SK-N-SH (cell line): ENCODE results near the gene AKAP9. TPM values are rescaled to one million over a fixed set of nuclear protein-coding genes. Genes with fewer than 3 reads are reported as not detected.
"Not testable (repeated sequence)": the region's sequence is repeated elsewhere in the genome, so short reads cannot be mapped to it uniquely, and the experiment has no call there.

Source experiments
- CTCF ChIA-PET: fragments of 300-600, 350-600 bp; formaldehyde crosslinking; extraction: SDS; loops from one replicate; lab custom pipeline; 2021; lab: Yijun Ruan, JAX
- POLR2A ChIA-PET: fragments of 350-600 bp; sonication (Branson Sonifier 250); formaldehyde crosslinking; extraction: SDS; loops from one replicate; lab custom pipeline; 2020; ENCODE audit warnings: antibody characterized with exemption, inconsistent platforms; lab: Yijun Ruan, JAX
- DNase-seq: peaks from one replicate; pipeline ENCODE4 v3.0.0; 2012
- H2AFZ ChIP-seq: fragments of 200-600 bp; sonication (generic); 2 replicates; pipeline ENCODE4 v1.8.1; 2016; ENCODE audit warnings: antibody characterized with exemption, mild to moderate bottlenecking, low read depth
- H3F3A ChIP-seq: fragments of 200-600 bp; sonication (generic); replicated peaks from 2 replicates; pipeline ENCODE3; 2016; ENCODE audit warnings: antibody characterized with exemption, mild to moderate bottlenecking; ENCODE audit not compliant: insufficient read depth
- H3K27ac ChIP-seq, 2 experiments: fragments of 200-500 bp in 1 of 2; fragments of 200-600 bp in 1 of 2; sonication (Bioruptor generic) in 1 of 2; sonication (generic), shearing (Covaris generic) in 1 of 2; 2 replicates each; pipeline versions ENCODE4 v1.5.1 to v1.6.1; 2014 to 2016; ENCODE audit warnings: low read depth in 2 of 2, inconsistent platforms in 1 of 2, low read length in 1 of 2, mild to moderate bottlenecking in 1 of 2, mixed read lengths in 1 of 2
- H3K27me3 ChIP-seq: fragments of 200-600 bp; sonication (generic), shearing (Covaris generic); 2 replicates; pipeline ENCODE4 v1.6.1; 2016; ENCODE audit warnings: mixed run types; ENCODE audit not compliant: insufficient read depth
- H3K36me3 ChIP-seq, 2 experiments: fragments of 200-500 bp in 1 of 2; fragments of 200-600 bp in 1 of 2; sonication (Bioruptor generic) in 1 of 2; sonication (generic) in 1 of 2; replicated peaks in 1 of 2; 2 replicates each; pipeline versions ENCODE3 to v1.5.1; 2014 to 2016; ENCODE audit warnings: low read length in 1 of 2, mild to moderate bottlenecking in 1 of 2; ENCODE audit not compliant: insufficient read depth in 2 of 2, control insufficient read depth in 1 of 2
- H3K4me1 ChIP-seq, 2 experiments: fragments of 200-500 bp in 1 of 2; fragments of 200-600 bp in 1 of 2; sonication (Bioruptor generic) in 1 of 2; sonication (generic), shearing (Covaris generic) in 1 of 2; 2 replicates each; pipeline versions ENCODE4 v1.5.1 to v1.6.1; 2014 to 2016; ENCODE audit warnings: low read depth in 1 of 2, low read length in 1 of 2, mixed run types in 1 of 2; ENCODE audit not compliant: insufficient read depth in 2 of 2, control insufficient read depth in 1 of 2
- H3K4me2 ChIP-seq: fragments of 200-600 bp; sonication (generic), shearing (Covaris generic); 2 replicates; pipeline ENCODE4 v1.6.1; 2017; ENCODE audit warnings: mixed run types
- H3K4me3 ChIP-seq, 2 experiments: fragments of 200-500 bp in 1 of 2; fragments of 200-600 bp in 1 of 2; sonication (Bioruptor generic) in 1 of 2; sonication (generic), shearing (Covaris generic) in 1 of 2; 2 replicates each; pipeline versions ENCODE4 v1.5.1 to v1.8.1; 2014 to 2016; ENCODE audit warnings: low read depth in 2 of 2, inconsistent platforms in 1 of 2, low read length in 1 of 2, mild to moderate bottlenecking in 1 of 2, mixed read lengths in 1 of 2, moderate library complexity in 1 of 2
- H3K79me2 ChIP-seq: fragments of 200-600 bp; sonication (generic); 2 replicates; pipeline ENCODE4 v1.8.1; 2017; ENCODE audit warnings: mild to moderate bottlenecking; ENCODE audit not compliant: insufficient read depth
- H3K9ac ChIP-seq: fragments of 200-600 bp; sonication (generic); 2 replicates; pipeline ENCODE4 v1.6.1; 2017; ENCODE audit warnings: mixed run types
- H3K9me2 ChIP-seq: fragments of 200-600 bp; sonication (generic); 2 replicates; pipeline ENCODE4 v1.6.1; 2017; ENCODE audit warnings: mixed run types
- H3K9me3 ChIP-seq: fragments of 200-600 bp; sonication (generic); 2 replicates; pipeline ENCODE4 v1.6.1; 2017; ENCODE audit warnings: mixed run types, mild to moderate bottlenecking, moderate library complexity
- H4K20me1 ChIP-seq: fragments of 200-600 bp; sonication (generic); 2 replicates; pipeline ENCODE4 v1.6.1; 2017; ENCODE audit warnings: mild to moderate bottlenecking, mixed run types; ENCODE audit not compliant: insufficient read depth
- CHD2 ChIP-seq: fragments of 150-350 bp; IDR thresholded peaks from 2 replicates; pipeline ENCODE4 v1.6.1; 2018; ENCODE audit warnings: low read length; ENCODE audit not compliant: partially characterized antibody
- EZH2phosphoT487 ChIP-seq: fragments of 200-600 bp; sonication (generic); IDR thresholded peaks from 2 replicates; pipeline ENCODE4 v1.6.1; 2017; ENCODE audit warnings: low read depth, mixed run types, mild to moderate bottlenecking, antibody characterized with exemption, moderate library complexity, borderline replicate concordance
- FOSL2 ChIP-seq: IDR thresholded peaks from 2 replicates; pipeline ENCODE4 v1.4.0; 2012; ENCODE audit warnings: low read depth, mild to moderate bottlenecking, moderate library complexity, borderline replicate concordance
- FOXM1 ChIP-seq: IDR thresholded peaks from 2 replicates; pipeline ENCODE4 v1.4.0; 2012; ENCODE audit warnings: low read depth, mild to moderate bottlenecking
- GABPA ChIP-seq: IDR thresholded peaks from 2 replicates; pipeline ENCODE4 v1.4.0; 2012; ENCODE audit warnings: low read depth, mild to moderate bottlenecking
- JUND ChIP-seq: IDR thresholded peaks from 2 replicates; pipeline ENCODE4 v1.4.0; 2012
- NFIC ChIP-seq: IDR thresholded peaks from 2 replicates; pipeline ENCODE4 v1.4.0; 2012; ENCODE audit warnings: borderline replicate concordance
- RAD21 ChIP-seq: IDR thresholded peaks from 2 replicates; pipeline ENCODE4 v1.6.1; 2012; ENCODE audit warnings: mild to moderate bottlenecking, low read length
- REST ChIP-seq: IDR thresholded peaks from 2 replicates; pipeline ENCODE4 v1.6.1; 2012; ENCODE audit warnings: mild to moderate bottlenecking, low read depth, low read length, moderate library complexity
- RFX5 ChIP-seq: IDR thresholded peaks from 2 replicates; pipeline ENCODE4 v1.6.1; 2012; ENCODE audit warnings: mild to moderate bottlenecking, improper control_type of control experiment, low read length
- RXRA ChIP-seq: IDR thresholded peaks from 2 replicates; pipeline ENCODE4 v1.4.0; 2012; ENCODE audit warnings: low read depth, mild to moderate bottlenecking, borderline replicate concordance
- SIN3A ChIP-seq: IDR thresholded peaks from 2 replicates; pipeline ENCODE4 v1.6.1; 2012; ENCODE audit warnings: low read depth, mild to moderate bottlenecking, low read length, moderate library complexity, borderline replicate concordance
- USF1 ChIP-seq: IDR thresholded peaks from 2 replicates; pipeline ENCODE4 v1.4.0; 2012; ENCODE audit warnings: low read depth, borderline replicate concordance
- USF2 ChIP-seq: fragments of 150-350 bp; IDR thresholded peaks from 2 replicates; pipeline ENCODE4 v1.6.1; 2017; ENCODE audit warnings: antibody characterized with exemption, low read length, low read depth, borderline replicate concordance
- WGBS: methylation state at CpG from one replicate; pipeline ENCODE4 v1.1.6; 2017; ENCODE audit warnings: low lambda C conversion rate; 5-methylcytosine and 5-hydroxymethylcytosine counted together
- polyA plus RNA-seq, 3 experiments: library from polyadenylated mRNA; depleted of rRNA; stranded (reverse); fragments of >200 nt; gene quantifications; 2 replicates each; pipeline ENCODE4 v1.2.3, GENCODE V29; 2012

The AKAP9 gene
- polyA plus RNA-seq, 1 of the 3 experiments (the other 2 are of a cell fraction): 13.1 TPM

GRCh38 chr7:92095380-92095779 lies 154.7 kb downstream of the AKAP9 start:
- 90% methylated on average over 1 of the region's 1 CpG for WGBS
- H3F3A ChIP-seq: peaks cover 8% of the 10 kb centered on the region
- H3K4me3 ChIP-seq: no peak overlapping the region
- no peak overlapping the region for H3K9ac ChIP-seq
- H4K20me1 ChIP-seq: no peaks in the 10 kb centered on the region
- H3K9me2 ChIP-seq: no peaks in the 10 kb centered on the region
- H3K9me3 ChIP-seq: no peaks in the 10 kb centered on the region
- H2AFZ ChIP-seq: no peak overlapping the region
- no peaks in the 10 kb centered on the region for H3K4me1 ChIP-seq
- H3K4me2 ChIP-seq: no peak overlapping the region
- TF ChIP-seq FOSL2 (no peak), USF2 (no peak), FOXM1 (no peak), RXRA (no peak)
- ChIA-PET POLR2A (no interaction called here), CTCF (interaction anchor here (0.7 to 1.5 kb wide), 4 partner anchors 7 to 38 kb away, joined by 3 read pairs; no protein-coding TSS in a partner anchor)
- peaks cover 66 to 86% of the 10 kb centered on the region in 2 experiments for H3K36me3 ChIP-seq
- DNase-seq: no peak
- H3K79me2 ChIP-seq: no peaks in the 10 kb centered on the region
- no peak overlapping the region for H3K27ac ChIP-seq
- H3K27me3 ChIP-seq: no peaks in the 10 kb centered on the region

GRCh38 chr7:92100534-92100933 lies 159.9 kb downstream of the AKAP9 start:
- Histone ChIP-seq H3K9me2 (no peaks in the 10 kb centered on the region), H3K4me2 (no peak overlapping the region), H2AFZ (no peak overlapping the region), H3K4me3 (no peak overlapping the region), H4K20me1 (no peaks in the 10 kb centered on the region), H3K9ac (no peak overlapping the region), H3K79me2 (no peaks in the 10 kb centered on the region), H3K27ac (no peak overlapping the region), H3K27me3 (no peaks in the 10 kb centered on the region), H3K36me3 (peaks cover 70 to 72% of the 10 kb centered on the region in 2 experiments), H3F3A (no peaks in the 10 kb centered on the region), H3K4me1 (no peaks in the 10 kb centered on the region), H3K9me3 (no peaks in the 10 kb centered on the region)
- POLR2A ChIA-PET: no interaction called here
- CTCF ChIA-PET: interaction anchor here (1.0 kb wide), 1 partner anchor 9 kb away, joined by 4 read pairs; no protein-coding TSS in a partner anchor
- no peak for DNase-seq
- no peak for TF ChIP-seq USF1
- no peak for TF ChIP-seq JUND
- TF ChIP-seq NFIC: no peak
- no peak for TF ChIP-seq EZH2phosphoT487
- TF ChIP-seq USF2: no peak
- no peak for TF ChIP-seq RFX5
- TF ChIP-seq SIN3A: no peak
- TF ChIP-seq RAD21: no peak
- no peak for TF ChIP-seq FOXM1
- no peak for TF ChIP-seq CHD2
- no peak for TF ChIP-seq REST
- no peak for TF ChIP-seq GABPA
- WGBS: 94% methylated on average over 1 of the region's 1 CpG

GRCh38 chr7:92102862-92103261 lies 162.2 kb downstream of the AKAP9 start:
- H3K4me2 ChIP-seq, POLR2A ChIA-PET, H3K4me1 ChIP-seq, H4K20me1 ChIP-seq, H3F3A ChIP-seq, H2AFZ ChIP-seq, H3K9me3 ChIP-seq, H3K27me3 ChIP-seq, H3K9ac ChIP-seq, H3K4me3 ChIP-seq, DNase-seq, H3K79me2 ChIP-seq, H3K27ac ChIP-seq, H3K9me2 ChIP-seq: not testable (repeated sequence)
- CTCF ChIA-PET: interaction anchor here (0.6 to 1.0 kb wide), 2 partner anchors 8 to 287 kb away, joined by 3 to 5 read pairs; no protein-coding TSS in a partner anchor
- 97% methylated on average over 5 of the region's 5 CpGs for WGBS
- peaks cover 64 to 69% of the 10 kb centered on the region in 2 experiments for H3K36me3 ChIP-seq
